Measurements from ENCODE around the gene CIP2A.

DNA sequence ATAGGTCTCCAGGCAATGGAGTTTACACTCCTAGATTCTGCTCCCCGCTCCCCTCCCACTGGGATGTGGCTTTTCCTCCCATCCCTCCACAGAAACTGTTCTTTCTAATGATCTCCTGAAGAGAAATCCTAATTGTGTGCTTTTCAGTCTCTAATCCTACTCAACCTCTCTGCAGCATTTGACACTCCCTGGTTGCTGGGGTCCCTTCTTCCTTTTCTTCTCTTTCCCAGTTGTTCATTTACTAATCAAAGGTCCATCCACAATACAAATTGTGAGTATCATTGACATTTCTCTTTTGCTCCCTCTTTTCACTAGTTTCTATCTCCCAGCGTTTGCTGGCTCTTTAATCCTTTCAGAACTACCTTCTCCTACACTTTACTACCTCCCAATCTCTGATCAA, 72.4 kb downstream of the CIP2A start:
- TF ChIP-seq, protein P1, sequence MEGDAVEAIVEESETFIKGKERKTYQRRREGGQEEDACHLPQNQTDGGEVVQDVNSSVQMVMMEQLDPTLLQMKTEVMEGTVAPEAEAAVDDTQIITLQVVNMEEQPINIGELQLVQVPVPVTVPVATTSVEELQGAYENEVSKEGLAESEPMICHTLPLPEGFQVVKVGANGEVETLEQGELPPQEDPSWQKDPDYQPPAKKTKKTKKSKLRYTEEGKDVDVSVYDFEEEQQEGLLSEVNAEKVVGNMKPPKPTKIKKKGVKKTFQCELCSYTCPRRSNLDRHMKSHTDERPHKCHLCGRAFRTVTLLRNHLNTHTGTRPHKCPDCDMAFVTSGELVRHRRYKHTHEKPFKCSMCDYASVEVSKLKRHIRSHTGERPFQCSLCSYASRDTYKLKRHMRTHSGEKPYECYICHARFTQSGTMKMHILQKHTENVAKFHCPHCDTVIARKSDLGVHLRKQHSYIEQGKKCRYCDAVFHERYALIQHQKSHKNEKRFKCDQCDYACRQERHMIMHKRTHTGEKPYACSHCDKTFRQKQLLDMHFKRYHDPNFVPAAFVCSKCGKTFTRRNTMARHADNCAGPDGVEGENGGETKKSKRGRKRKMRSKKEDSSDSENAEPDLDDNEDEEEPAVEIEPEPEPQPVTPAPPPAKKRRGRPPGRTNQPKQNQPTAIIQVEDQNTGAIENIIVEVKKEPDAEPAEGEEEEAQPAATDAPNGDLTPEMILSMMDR (IDR thresholded peaks at IDR 0.05) = no peak
- TF ChIP-seq EP300 (IDR thresholded peaks at IDR 0.05) = no peak
